ENCODE measurements around the gene PEPD. TPM values are rescaled to one million over a fixed set of nuclear protein-coding genes. Genes with fewer than 3 reads are reported as not detected.

The PEPD gene
- total RNA-seq, 4 donors from 2014 or later, result 116 to 1,166 (median 748) TPM

- no peak for DNase-seq
- no peaks in the 10 kb centered on the region for H3K36me3 ChIP-seq
- no peaks in the 10 kb centered on the region for H3K4me1 ChIP-seq
- no peaks in the 10 kb centered on the region for H3K27me3 ChIP-seq
- no peak for TF ChIP-seq CTCF (IDR thresholded peaks at IDR 0.05)
- no peak for TF ChIP-seq POLR2A (IDR thresholded peaks at IDR 0.05)
- H3K27ac ChIP-seq, result no peak overlapping the region
- no peak overlapping the region for H3K4me3 ChIP-seq
- H3K9me3 ChIP-seq, result no peaks in the 10 kb centered on the region
These were observed 30.8 kb upstream of the PEPD start for GRCh38 chr19:33552191-33552927.

DNA sequence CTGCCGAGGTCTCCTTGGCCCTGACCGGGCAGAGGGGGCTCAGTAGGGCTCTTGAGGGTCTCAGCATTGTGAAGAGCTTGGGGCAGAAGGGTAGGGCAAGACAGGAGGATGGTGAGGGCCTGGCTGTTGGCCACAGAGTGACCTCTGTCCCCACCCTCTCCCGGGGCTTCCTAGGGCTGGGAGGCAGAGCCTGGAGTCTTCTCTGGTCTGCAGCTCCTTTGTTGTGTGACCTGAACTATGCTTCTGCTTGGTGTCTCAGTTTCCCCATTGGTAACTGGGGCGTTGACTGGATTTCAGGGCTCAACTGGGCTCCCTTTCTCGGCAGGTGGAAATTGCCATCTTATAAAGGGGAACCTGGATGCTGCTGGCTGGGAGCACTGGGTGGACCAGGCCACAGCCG lies 30.1 kb upstream of the PEPD start:
- Histone ChIP-seq H3K9me3 (no peaks in the 10 kb centered on the region), H3K27ac (no peak overlapping the region), H3K4me3 (no peak overlapping the region), H3K4me1 (no peaks in the 10 kb centered on the region), H3K36me3 (no peaks in the 10 kb centered on the region), H3K27me3 (no peaks in the 10 kb centered on the region)
- no peak for TF ChIP-seq POLR2A (IDR thresholded peaks at IDR 0.05)
- TF ChIP-seq CTCF (IDR thresholded peaks at IDR 0.05), result no peak
- no peak for DNase-seq

- H3K27ac ChIP-seq, result no peak overlapping the region
- no peaks in the 10 kb centered on the region for H3K4me1 ChIP-seq
- TF ChIP-seq POLR2A (IDR thresholded peaks at IDR 0.05) (no peak), CTCF (IDR thresholded peaks at IDR 0.05) (no peak)
- H3K9me3 ChIP-seq, result no peaks in the 10 kb centered on the region
- no peak overlapping the region for H3K4me3 ChIP-seq
- no peaks in the 10 kb centered on the region for H3K36me3 ChIP-seq
- H3K27me3 ChIP-seq, result no peaks in the 10 kb centered on the region
- DNase-seq, result no peak
These were observed 29.2 kb upstream of the PEPD start for GRCh38 chr19:33550768-33551167.

GRCh38 chr19:33547676-33548075 lies 26.1 kb upstream of the PEPD start:
- H3K27me3 ChIP-seq, result no peaks in the 10 kb centered on the region
- TF ChIP-seq POLR2A (IDR thresholded peaks at IDR 0.05), result no peak
- TF ChIP-seq CTCF (IDR thresholded peaks at IDR 0.05), result no peak
- no peaks in the 10 kb centered on the region for H3K36me3 ChIP-seq
- no peaks in the 10 kb centered on the region for H3K4me1 ChIP-seq
- H3K9me3 ChIP-seq, result no peaks in the 10 kb centered on the region
- H3K27ac ChIP-seq, result no peak overlapping the region
- DNase-seq, result peak in 1 of 3 donors; percentile 18
- H3K4me3 ChIP-seq, result no peak overlapping the region

- TF ChIP-seq POLR2A (IDR thresholded peaks at IDR 0.05) (no peak), CTCF (IDR thresholded peaks at IDR 0.05) (no peak)
- Histone ChIP-seq H3K36me3 (no peaks in the 10 kb centered on the region), H3K27me3 (no peaks in the 10 kb centered on the region), H3K4me1 (no peaks in the 10 kb centered on the region), H3K27ac (no peak overlapping the region), H3K9me3 (no peaks in the 10 kb centered on the region), H3K4me3 (no peak overlapping the region)
- peak in 1 of 3 donors; percentile 5 for DNase-seq
These were observed 25.1 kb upstream of the PEPD start for GRCh38 chr19:33546656-33547055.

All from Peyer's patch (tissue), 4 donors.